HG02852 (cell line): ENCODE results near the gene SH3RF3.
"Not testable (repeated sequence)": the region's sequence is repeated elsewhere in the genome, so short reads cannot be mapped to it uniquely, and the experiment has no call there.

Experiments
- ATAC-seq: cut with Tn5 transposase; IDR thresholded peaks from one replicate; pipeline ENCODE4 v1.9.1; 2021; ENCODE audit warnings: mild to moderate bottlenecking, moderate library complexity; ENCODE audit not compliant: unreplicated experiment

The SH3RF3 gene

GRCh38 chr2:109128616-109129355 is at the start of gene SH3RF3:
Gene SH3RF3, plus strand, starts transcription at chr2:109129205.
- peak; percentile 30 for ATAC-seq

GRCh38 chr2:109079590-109079989 is 49.4 kb upstream of the SH3RF3 start:
- ATAC-seq, result no peak

DNA sequence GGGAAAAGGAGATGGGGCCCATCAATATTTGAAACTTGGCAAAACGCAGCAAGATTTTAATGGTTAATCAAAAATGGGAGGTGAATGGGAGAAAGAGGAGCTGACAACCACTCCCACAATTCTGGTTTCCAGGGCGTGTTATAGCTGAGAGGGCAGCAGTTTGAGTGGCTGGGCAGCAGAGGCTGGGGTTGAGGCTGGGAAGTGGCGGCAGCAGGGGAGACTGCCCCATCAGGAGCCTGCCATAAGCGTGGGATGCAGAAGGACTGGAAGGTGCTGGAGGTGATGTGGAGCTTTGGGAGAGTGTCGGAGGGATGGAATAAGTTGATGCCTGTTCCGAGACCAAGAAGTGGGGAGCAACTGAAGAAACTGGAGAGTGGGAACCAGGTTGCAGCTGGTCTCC is 48.9 kb upstream of the SH3RF3 start:
- no peak for ATAC-seq

DNA sequence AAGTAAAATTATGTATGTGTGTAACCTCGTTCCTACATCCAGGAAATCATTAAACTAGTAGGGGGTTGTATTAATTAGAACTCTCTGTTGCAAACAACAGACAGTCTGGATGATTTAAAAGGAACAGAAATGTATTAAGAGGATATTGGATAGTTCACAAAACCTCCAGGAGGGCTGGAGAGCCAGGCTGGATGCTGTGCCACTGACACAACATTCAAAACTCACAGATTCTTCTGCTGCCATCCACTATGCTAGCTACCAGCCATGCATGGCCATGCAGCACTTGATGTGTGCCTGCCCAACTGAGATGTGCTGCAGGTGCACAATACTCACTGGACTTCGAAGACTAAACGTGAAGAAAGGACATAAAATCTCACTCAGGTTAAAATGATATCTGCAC is 48.2 kb upstream of the SH3RF3 start:
- ATAC-seq, result no peak

- ATAC-seq, result no peak
Measured at GRCh38 chr2:109081374-109081773, 47.6 kb upstream of the SH3RF3 start.

DNA sequence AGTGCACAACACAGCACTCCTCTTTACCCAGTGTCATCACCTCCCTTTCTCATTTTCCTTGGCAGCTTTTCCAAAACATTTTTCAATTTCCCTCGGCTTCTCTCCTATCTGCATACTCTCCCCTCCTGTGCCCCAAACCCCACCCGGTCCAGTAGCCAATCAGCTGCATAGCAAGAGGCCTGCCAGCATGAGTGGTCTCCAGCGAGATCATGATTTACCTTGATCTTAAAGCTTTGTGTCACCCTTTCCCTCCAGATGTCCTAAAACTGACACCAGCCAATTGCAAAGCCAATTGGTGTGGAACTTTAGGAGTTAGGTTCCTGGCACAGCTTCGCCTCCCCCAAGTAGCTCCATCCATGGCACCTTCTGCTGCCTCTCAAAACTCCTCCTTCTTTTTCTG is 45.2 kb upstream of the SH3RF3 start:
- ATAC-seq, result no peak

DNA sequence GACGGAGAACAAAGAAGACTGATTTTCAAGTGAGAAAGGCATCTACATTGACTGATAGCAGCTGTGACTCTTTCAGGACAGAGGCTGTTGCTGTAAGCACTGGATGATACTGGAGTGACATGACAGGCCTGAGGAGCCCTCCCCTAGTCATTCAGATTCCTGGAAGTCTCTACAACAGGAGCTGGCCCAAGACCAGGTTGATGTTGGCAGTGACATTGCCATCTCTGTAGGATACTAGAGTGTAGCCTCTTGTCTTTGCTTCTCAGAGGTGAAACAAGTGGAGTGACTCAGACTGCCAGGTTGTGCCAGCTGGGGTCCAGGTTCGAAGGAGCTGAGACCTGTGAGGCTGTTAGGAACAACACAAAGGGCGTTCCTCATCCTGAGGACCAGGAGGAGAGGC is 44.7 kb upstream of the SH3RF3 start:
- no peak for ATAC-seq

- ATAC-seq, result no peak
Measured at GRCh38 chr2:109085912-109086742, 42.9 kb upstream of the SH3RF3 start.

DNA sequence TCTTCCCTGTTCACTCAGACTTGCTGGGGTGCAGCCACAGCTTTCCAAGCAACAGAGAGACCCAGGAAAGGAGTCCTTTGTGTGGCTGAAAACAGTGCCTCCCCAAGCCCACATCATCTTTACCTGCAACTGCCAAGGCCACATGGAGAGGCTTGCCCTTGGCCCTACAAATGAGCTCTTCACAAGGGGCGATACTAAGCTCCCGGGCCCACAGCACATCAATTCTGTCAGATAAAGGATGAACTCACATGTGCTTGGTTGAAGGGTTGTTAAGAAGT is 42.3 kb upstream of the SH3RF3 start:
- ATAC-seq, result no peak

- ATAC-seq, result no peak
Measured at GRCh38 chr2:109087055-109087663, 41.8 kb upstream of the SH3RF3 start.

DNA sequence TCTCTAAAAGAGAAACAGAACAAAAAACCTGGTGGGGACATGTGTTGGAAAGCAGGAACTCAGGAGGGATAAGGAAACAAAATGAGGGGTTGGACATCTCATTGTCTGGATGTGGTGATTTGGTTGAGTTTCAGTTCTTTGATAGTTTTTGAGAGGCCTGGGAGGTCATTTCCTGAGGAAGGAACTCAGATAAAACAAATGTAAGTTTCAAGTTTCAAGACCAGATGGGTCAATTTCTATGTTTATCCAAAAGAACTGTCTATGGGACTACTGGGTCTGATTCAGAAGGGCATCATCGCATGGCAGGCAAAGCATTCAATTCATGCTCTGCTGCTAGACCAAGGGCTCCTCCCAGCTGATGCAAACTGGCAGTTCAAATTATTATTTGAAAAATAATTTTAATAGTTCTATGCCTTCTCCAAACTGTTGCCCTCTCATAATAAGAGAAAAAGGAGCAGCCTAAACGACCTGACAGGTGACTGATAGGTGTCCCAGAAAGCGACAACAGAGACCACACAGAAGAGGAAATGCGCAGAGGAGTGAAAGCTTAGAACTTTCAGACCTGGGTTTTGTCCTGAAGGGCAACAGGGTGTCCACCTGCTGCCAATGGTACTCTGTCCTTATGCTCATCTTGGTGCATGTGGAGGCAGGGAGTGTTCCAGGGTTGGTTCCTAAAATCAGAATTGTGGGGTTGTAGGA is 39.3 kb upstream of the SH3RF3 start:
- ATAC-seq, result no peak

GRCh38 chr2:109091526-109091925 is 37.5 kb upstream of the SH3RF3 start:
- no peak for ATAC-seq

GRCh38 chr2:109094144-109094543 is 34.9 kb upstream of the SH3RF3 start:
- no peak for ATAC-seq

DNA sequence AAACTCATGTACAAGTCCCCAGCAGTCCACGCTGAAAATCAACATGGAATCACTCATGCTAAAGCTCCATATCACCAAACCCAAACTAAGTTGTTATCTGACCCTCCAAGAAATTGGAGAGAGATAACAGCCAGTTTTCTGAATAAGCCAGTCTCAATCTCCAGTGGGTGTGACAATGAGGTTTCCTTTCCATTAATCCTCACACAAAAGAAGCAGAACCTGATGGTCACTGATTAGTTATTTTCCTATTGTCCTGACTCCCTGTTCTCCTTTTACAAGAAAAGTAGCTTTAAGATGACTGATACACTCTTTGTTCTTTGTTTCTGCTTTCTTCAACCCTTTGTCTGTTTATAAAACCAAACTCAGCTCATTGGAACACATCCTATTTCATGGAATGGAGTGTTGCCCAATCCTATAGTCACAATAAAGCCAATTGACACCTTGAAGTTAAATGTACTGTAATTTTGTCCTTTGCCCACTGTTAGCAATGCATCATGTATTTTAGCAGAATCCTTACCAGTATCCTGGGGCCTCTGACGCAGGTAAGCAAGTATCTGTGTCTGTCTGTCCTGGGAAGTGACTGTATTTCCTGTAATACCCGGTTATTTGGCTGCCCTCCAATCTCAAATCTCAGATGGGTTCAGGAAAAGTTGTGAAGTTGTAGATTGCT is 30.6 kb upstream of the SH3RF3 start:
- no peak for ATAC-seq

GRCh38 chr2:109098921-109099273 is 30.1 kb upstream of the SH3RF3 start:
- no peak for ATAC-seq

- ATAC-seq, result no peak
Measured at GRCh38 chr2:109102588-109103233, 26.3 kb upstream of the SH3RF3 start.

GRCh38 chr2:109105113-109105512 is 23.9 kb upstream of the SH3RF3 start:
- ATAC-seq, result no peak

DNA sequence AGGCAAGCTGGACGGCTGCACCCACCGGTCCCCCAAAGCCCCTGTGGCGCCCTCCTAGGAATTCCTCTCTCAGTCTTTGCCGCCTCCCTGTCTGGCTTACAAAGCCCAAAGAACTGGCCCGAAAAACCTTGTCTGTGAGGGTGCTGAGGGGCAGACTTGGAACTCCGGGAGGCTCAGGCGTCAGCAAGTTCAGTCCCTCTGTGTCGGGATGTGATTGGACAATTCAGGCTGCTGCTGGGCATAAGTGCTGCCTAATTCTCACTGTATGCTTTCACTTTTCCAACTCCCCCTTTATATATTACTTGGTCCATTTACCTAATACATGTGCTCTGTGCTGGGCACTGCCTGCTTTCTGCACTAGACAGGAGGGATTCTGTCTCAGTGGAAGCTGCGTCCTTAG is 20.3 kb upstream of the SH3RF3 start:
- ATAC-seq, result no peak

DNA sequence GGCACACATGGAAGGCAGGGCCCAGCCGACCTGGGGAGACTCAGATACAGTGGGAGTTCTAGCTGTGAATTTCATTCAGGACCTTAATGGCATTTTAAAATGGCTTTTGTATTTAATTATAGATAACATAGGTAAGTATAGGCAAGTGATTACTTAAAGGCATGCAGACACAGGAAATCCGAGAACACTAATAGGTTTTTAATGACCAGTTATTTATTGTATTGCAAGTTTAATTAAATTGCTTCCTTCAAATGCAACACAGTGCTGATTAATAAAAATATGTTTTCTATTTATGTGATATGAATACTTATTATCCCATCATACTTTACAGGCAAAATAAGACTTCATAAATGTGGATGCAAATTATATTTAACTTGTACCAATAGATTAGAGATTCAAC is 19.7 kb upstream of the SH3RF3 start:
- ATAC-seq, result no peak

DNA sequence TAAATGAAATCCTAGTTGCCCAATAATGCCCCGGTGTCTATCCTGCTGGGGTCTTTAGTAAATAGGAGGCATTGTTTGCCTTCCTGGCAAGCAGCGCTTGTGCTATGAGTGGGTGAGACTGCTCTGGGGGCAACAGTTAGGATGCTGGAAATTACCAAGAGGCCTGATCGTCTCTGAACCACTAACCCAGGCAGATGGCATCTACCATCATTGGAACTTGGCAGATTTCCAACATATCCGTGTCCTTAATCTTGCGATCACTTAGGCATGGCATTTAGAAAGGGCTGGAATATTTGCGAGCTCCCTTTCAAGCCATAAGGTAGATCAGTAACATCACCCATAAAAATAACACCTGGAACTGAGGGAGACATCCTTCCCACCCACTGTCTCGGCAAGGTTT is 18.8 kb upstream of the SH3RF3 start:
- no peak for ATAC-seq

DNA sequence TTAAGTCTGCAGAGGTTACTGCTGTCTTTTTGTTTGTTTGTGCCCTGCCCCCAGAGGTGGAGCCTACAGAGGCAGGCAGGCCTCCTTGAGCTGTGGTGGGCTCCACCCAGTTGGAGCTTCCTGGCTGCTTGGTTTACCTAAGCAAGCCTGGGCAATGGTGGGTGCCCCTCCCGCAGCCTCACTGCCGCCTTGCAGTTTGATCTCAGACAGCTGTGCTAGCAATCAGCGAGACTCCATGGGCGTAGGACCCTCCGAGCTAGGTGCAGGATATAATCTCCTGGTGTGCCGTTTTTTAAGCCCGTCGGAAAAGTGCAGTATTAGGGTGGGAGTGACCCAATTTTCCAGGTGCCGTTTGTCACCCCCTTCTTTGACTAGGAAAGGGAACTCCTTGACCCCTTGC is 11.8 kb upstream of the SH3RF3 start:
- ATAC-seq, result not testable (repeated sequence)
